ENCODE measurements around the gene IKZF3. TPM values are rescaled to one million over a fixed set of nuclear protein-coding genes. Genes with fewer than 3 reads are reported as not detected.
A peak's percentile ranks its signal among the peaks of the same experiment; 100 is the strongest.
"Not testable (repeated sequence)": the region's sequence is repeated elsewhere in the genome, so short reads cannot be mapped to it uniquely, and the experiment has no call there.

The IKZF3 gene
- total RNA-seq, 1 experiment from 2014 or later = not detected

DNA sequence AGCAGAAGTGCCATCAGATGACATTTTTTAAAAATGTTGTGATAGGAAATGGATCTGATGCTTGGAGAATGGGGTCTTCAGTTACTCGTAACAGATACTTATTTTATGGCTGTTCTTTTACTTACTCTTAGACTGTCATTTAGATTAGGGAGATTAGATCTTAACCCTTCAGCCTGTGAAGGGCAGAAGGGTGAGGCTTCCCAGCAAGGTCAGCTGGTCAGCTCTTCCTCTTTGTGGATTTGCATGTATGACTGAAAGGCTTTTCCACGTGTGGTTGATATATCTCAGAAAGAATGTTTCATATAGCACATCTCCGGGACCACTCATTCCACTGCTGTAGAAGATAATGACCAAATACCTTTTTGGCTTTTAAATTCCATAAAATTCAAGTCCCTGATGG lies 98.9 kb downstream of the IKZF3 start:
- Histone ChIP-seq H4K20me1 (ENCODE audit: low read length) (no peaks in the 10 kb centered on the region), H3F3A (ENCODE audit: low read length, unreplicated experiment) (no peaks in the 10 kb centered on the region), H3K27me3 (ENCODE audit: low read length) (peaks cover 11% of the 10 kb centered on the region; the same call in 1 of the 2 replicates), H3K36me3 (ENCODE audit: low read depth, low read length) (no peaks in the 10 kb centered on the region), H3K9me2 (replicated peaks; ENCODE audit: low read length) (no peaks in the 10 kb centered on the region), H3K4me2 (ENCODE audit: low read length) (no peak overlapping the region), H3K27ac (ENCODE audit: low read length) (no peak overlapping the region), H3K4me3 (ENCODE audit: low read length) (no peak overlapping the region), H2AFZ (ENCODE audit: low read length) (no peak overlapping the region), H3K9ac (ENCODE audit: low read length) (no peak overlapping the region), H3K4me1 (ENCODE audit: insufficient read depth, low read length) (peaks cover 9% of the 10 kb centered on the region), H3K9me3 (ENCODE audit: low read length) (no peaks in the 10 kb centered on the region), H3K79me2 (ENCODE audit: low read length) (no peaks in the 10 kb centered on the region)
- CTCF ChIA-PET = no interaction called here
- BruUV-seq (replicated peaks) = no TSS peak
- DNase-seq (no peak), ATAC-seq (no peak)
- POLR2A ChIA-PET (ENCODE audit: unreplicated experiment) = no interaction called here
- intact Hi-C loops (cut with micrococcal nuclease) = no loop called here
- TF ChIP-seq, protein P1, sequence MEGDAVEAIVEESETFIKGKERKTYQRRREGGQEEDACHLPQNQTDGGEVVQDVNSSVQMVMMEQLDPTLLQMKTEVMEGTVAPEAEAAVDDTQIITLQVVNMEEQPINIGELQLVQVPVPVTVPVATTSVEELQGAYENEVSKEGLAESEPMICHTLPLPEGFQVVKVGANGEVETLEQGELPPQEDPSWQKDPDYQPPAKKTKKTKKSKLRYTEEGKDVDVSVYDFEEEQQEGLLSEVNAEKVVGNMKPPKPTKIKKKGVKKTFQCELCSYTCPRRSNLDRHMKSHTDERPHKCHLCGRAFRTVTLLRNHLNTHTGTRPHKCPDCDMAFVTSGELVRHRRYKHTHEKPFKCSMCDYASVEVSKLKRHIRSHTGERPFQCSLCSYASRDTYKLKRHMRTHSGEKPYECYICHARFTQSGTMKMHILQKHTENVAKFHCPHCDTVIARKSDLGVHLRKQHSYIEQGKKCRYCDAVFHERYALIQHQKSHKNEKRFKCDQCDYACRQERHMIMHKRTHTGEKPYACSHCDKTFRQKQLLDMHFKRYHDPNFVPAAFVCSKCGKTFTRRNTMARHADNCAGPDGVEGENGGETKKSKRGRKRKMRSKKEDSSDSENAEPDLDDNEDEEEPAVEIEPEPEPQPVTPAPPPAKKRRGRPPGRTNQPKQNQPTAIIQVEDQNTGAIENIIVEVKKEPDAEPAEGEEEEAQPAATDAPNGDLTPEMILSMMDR (conservative IDR thresholded peaks at IDR 0.05; ENCODE audit: low read depth, low read length) = no peak
- TF ChIP-seq EZH2phosphoT487 (IDR thresholded peaks at IDR 0.05; ENCODE audit: borderline replicate concordance, low read length) (no peak), EZH2 (IDR thresholded peaks at IDR 0.05; ENCODE audit: low read length, unreplicated experiment) (no peak)

DNA sequence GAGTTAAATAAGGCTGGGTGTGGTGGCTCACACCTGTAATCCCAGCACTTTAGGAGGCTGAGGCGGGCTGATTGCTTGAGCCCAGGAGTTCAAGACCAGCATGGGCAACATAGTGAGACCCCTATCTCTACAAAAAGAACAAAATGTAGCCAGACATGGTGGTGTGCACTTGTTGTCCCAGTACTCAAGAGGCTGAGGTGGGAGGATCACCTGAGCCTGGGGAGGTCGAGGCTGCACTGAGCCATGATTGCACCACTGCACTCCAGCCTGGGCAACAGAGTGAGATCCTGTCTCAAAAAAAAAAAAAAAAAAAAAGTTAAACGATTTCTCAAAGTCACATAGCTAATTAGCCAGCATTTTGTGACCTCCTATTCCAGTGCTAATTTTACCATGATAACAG lies 99.9 kb downstream of the IKZF3 start:
- H3K79me2 ChIP-seq (ENCODE audit: low read length); BruUV-seq (replicated peaks); H3K9ac ChIP-seq (ENCODE audit: low read length); H3K27ac ChIP-seq (ENCODE audit: low read length); H3K4me3 ChIP-seq (ENCODE audit: low read length); DNase-seq; H3K4me1 ChIP-seq (ENCODE audit: insufficient read depth, low read length); H3K9me2 ChIP-seq (replicated peaks; ENCODE audit: low read length); intact Hi-C loops (cut with micrococcal nuclease); POLR2A ChIA-PET (ENCODE audit: unreplicated experiment); CTCF ChIA-PET; H2AFZ ChIP-seq (ENCODE audit: low read length); H4K20me1 ChIP-seq (ENCODE audit: low read length); H3K9me3 ChIP-seq (ENCODE audit: low read length); H3K36me3 ChIP-seq (ENCODE audit: low read depth, low read length); H3F3A ChIP-seq (ENCODE audit: low read length, unreplicated experiment); ATAC-seq; H3K4me2 ChIP-seq (ENCODE audit: low read length): not testable (repeated sequence)
- peaks cover 11% of the 10 kb centered on the region; the same call in 1 of the 2 replicates for H3K27me3 ChIP-seq (ENCODE audit: low read length)

DNA sequence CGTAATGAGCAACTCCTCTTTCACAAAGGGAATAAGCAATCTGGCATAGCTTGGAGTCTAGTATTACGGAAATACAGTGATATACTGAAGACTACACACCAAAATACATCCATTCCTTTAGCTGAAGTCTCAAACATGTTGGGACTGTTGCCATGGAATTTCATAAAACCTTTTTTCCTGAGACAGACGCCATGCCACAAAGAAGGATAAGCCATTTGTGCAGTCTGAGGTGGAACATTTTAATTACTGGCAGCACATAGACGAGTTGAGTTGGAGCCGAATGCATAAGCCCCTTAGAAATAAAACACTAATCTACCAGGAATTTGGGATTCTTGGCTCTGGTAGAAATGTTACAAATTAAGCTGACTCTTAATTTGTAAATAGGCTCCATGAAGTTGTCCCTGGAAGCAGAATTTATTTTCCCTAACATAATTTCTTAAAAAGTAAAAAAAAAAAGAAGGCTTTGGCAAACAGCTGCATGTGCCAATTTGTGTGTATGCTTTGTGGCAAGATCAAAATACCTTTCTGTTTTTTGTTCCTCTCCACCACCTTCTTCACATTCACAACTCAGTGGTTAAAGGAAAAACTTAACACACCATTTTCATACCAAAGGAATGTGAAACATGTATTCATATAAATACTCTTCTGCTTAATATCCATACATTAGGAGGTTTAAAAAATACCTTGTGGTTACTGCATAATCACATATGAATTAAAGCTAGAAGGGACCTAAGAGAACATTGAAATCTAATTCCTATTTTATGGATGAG lies 100.9 kb downstream of the IKZF3 start:
- Histone ChIP-seq H3K4me1 (ENCODE audit: insufficient read depth, low read length) (no peaks in the 10 kb centered on the region), H3K27me3 (ENCODE audit: low read length) (peaks cover 11% of the 10 kb centered on the region; the same call in 1 of the 2 replicates), H3K4me3 (ENCODE audit: low read length) (no peak overlapping the region), H3K9me3 (ENCODE audit: low read length) (no peaks in the 10 kb centered on the region), H3K36me3 (ENCODE audit: low read depth, low read length) (no peaks in the 10 kb centered on the region), H2AFZ (ENCODE audit: low read length) (no peak overlapping the region), H3F3A (ENCODE audit: low read length, unreplicated experiment) (no peaks in the 10 kb centered on the region), H3K79me2 (ENCODE audit: low read length) (no peaks in the 10 kb centered on the region), H3K4me2 (ENCODE audit: low read length) (no peak overlapping the region), H4K20me1 (ENCODE audit: low read length) (no peaks in the 10 kb centered on the region), H3K9ac (ENCODE audit: low read length) (no peak overlapping the region), H3K9me2 (replicated peaks; ENCODE audit: low read length) (no peaks in the 10 kb centered on the region), H3K27ac (ENCODE audit: low read length) (no peak overlapping the region)
- no peak for ATAC-seq
- no TSS peak for BruUV-seq (replicated peaks)
- POLR2A ChIA-PET (ENCODE audit: unreplicated experiment) = interaction anchor here (0.5 kb wide), 1 partner anchor 25 kb away, joined by 3 read pairs; no protein-coding TSS in a partner anchor
- CTCF ChIA-PET = no interaction called here
- intact Hi-C loops (cut with micrococcal nuclease) = no loop called here
- peak; percentile 22 for DNase-seq
- no peak for TF ChIP-seq EZH2phosphoT487 (IDR thresholded peaks at IDR 0.05; ENCODE audit: borderline replicate concordance, low read length)
- TF ChIP-seq, protein P1 (conservative IDR thresholded peaks at IDR 0.05; ENCODE audit: low read depth, low read length) = no peak
- no peak for TF ChIP-seq EZH2 (IDR thresholded peaks at IDR 0.05; ENCODE audit: low read length, unreplicated experiment)
